HG03460 (cell line): Measurements from ENCODE around the gene JAML.

ENCODE experiments used
- ATAC-seq: cut with Tn5 transposase; IDR thresholded peaks from one replicate; pipeline ENCODE4 v1.9.1; 2021; ENCODE audit not compliant: unreplicated experiment

JAML gene

GRCh38 chr11:118217575-118217974 is 7.2 kb downstream of the JAML start:
- ATAC-seq, result no peak

- peak; percentile 58 for ATAC-seq
Measured at GRCh38 chr11:118216621-118217481, 8.0 kb downstream of the JAML start.

- ATAC-seq, result no peak
Measured at GRCh38 chr11:118215765-118216164, 9.0 kb downstream of the JAML start.

- ATAC-seq, result no peak
Measured at GRCh38 chr11:118215262-118215661, 9.5 kb downstream of the JAML start.

- no peak for ATAC-seq
Measured at GRCh38 chr11:118214210-118214914, 10.4 kb downstream of the JAML start.

GRCh38 chr11:118213781-118214180 is 11.0 kb downstream of the JAML start:
- ATAC-seq, result no peak

GRCh38 chr11:118213201-118213600 is 11.6 kb downstream of the JAML start:
- no peak for ATAC-seq

- no peak for ATAC-seq
Measured at GRCh38 chr11:118212781-118213191, 12.0 kb downstream of the JAML start.

GRCh38 chr11:118212131-118212725 is 12.6 kb downstream of the JAML start:
- ATAC-seq, result no peak

- ATAC-seq, result no peak
Measured at GRCh38 chr11:118211006-118211405, 13.8 kb downstream of the JAML start.

- no peak for ATAC-seq
Measured at GRCh38 chr11:118210323-118210722, 14.5 kb downstream of the JAML start.

GRCh38 chr11:118209033-118209432 is 15.8 kb downstream of the JAML start:
- no peak for ATAC-seq

- ATAC-seq, result no peak
Measured at GRCh38 chr11:118207079-118207478, 17.7 kb downstream of the JAML start.

- no peak for ATAC-seq
Measured at GRCh38 chr11:118206391-118207031, 18.3 kb downstream of the JAML start.

- no peak for ATAC-seq
Measured at GRCh38 chr11:118205606-118206378, 19.0 kb downstream of the JAML start.

GRCh38 chr11:118202599-118203422 is 22.0 kb downstream of the JAML start:
- ATAC-seq, result no peak

- no peak for ATAC-seq
Measured at GRCh38 chr11:118201966-118202365, 22.8 kb downstream of the JAML start.

GRCh38 chr11:118200901-118201680 is 23.7 kb downstream of the JAML start:
- ATAC-seq, result no peak

GRCh38 chr11:118200497-118200896 is 24.3 kb downstream of the JAML start:
- no peak for ATAC-seq
